HS-5 (cell line): ENCODE measurements around the gene ZBTB48.

Experiments used
- DNase-seq: peaks from one replicate; pipeline ENCODE4 v3.0.0-alpha.2; 2012; ENCODE audit warnings: low read depth

ZBTB48 gene

GRCh38 chr1:6614019-6614928 lies 34.5 kb downstream of the ZBTB48 start:
- DNase-seq: no peak

GRCh38 chr1:6614929-6615785 lies 35.4 kb downstream of the ZBTB48 start:
- no peak for DNase-seq

DNA sequence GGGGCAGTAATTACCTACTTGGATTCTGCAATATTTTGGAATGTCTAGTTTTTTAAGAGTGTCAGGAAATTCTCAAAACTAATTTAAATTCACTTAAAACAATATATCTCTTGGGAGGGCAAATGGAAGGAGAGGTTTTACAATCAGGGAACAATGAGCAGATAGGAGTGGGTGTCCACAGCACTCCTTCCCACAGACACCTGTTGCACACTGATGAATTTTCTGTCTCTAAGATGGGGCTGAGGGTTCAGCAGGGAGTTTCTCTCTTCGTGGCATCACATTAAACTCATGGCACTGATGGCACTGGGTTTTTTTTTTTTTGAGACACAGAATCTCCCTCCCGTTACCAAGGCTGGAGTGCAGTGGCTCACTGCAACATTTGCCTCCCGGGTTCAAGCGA lies 39.3 kb downstream of the ZBTB48 start:
- no peak for DNase-seq

DNA sequence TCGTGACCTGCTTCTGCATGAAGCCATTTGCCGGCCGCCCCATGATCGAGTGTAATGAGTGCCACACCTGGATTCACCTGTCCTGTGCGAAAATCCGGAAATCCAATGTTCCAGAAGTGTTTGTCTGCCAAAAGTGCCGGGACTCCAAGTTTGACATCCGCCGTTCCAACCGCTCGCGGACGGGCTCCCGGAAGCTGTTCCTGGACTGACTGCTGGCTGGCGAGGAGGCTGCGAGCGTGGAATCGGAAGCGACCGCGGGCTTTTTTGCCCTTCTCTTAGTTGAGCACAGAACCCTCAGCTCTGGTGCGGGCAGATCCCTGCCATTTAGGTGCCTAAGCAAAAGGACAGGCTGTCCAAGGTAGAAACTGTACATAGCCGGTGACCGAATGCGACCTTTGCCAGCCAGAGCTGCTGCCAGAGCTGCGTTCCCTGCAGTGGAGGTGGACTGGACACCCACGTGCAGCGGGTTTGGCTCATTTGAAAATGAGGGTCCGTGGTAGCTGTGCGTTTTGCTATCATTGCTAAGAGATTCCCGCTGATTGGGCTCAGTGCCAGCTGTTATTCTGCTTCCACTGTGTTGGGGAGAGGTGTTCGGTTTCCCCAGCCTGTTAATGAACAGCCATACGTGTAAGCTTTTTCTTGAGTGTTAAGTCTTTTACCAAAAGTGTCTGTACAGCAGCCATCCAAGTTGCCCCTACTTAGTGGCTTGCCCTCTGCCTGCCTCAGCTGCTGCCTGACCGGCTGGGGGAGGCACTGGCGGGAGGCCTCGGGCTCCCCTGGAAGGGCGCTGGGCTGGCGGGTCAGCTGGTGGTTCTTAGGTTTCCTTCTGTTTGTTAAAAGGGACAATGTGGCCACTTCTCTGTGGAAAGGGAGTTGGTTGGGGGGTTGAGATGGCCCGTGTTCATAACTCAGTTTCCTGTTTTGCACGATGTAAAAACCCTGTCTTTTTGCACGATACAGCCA lies 41.9 kb downstream of the ZBTB48 start:
- no peak for DNase-seq

- DNase-seq: no peak
Measured at GRCh38 chr1:6622396-6623152, 42.8 kb downstream of the ZBTB48 start.

DNA sequence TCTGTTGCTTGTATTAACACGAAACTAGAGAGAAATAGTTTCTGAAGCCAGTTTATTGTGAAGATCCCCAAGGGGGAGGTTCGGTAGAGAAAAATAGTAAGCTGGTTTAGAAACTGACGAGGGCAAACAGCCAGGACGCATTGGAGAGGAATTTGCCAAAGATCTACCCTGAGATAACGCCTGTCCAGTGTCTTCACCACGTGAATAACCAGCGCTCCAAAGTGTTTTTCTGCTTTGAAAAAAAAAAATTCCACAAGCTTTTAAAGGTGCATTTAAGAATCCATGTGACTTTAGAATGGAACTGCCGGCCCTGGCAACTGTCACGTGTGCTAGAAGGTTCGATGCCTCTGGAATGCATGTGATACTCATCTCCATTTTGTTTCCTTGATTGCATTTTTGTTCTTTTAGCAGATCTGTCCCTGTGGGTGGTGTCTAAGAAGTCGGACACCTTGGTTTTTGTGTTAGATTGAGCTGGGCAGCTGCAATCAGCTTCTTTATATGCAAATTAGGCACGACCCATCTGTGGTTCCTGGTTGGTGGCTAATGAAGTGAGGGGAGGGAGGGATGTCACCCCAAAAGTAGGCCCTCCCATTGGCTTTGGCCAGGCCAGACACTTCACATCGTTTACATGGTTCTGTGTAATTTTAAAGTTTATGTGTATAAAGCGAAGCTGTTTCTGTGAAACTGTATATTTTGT lies 43.6 kb downstream of the ZBTB48 start:
- DNase-seq: no peak

DNA sequence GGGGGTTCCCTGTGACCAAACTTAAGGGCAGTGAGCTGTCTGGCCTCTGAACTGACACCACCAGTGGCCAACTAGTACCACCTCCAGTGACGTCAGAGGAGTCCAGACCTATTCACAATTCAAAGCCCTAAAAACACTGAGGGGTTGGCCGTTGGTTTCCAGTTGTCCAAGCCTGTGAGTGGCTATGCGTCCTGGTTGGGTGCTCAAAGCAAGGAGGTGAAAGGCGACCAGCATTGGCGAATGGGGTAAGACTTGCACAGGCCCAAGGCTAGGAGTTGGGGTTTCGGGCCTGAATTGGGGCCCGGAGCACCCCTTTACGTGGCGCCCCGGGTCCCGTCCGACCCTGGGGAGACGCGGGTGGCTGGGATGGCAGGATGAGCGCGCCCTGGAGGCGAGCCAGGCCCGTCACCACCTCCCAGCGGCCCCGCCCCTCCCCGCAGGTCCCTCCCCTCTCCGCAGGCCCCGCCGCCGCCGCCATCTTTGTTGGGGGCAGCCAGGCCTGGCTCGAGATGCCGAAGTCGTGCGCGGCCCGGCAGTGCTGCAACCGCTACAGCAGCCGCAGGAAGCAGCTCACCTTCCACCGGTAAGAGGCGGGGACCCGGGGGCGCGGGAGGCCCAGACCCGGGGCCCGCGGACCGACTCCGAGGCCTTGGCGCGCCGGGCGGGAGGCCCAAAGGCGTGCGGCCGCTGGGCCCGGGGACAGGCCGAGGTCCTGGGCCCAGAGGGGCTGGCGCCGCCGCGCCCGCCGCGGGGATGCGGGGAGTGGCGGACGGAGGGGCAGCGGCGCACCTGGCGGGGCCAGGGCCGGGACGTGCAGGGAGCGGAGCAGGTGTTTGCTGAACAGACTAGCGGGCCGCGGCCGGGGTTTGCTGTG lies 45.2 kb downstream of the ZBTB48 start, which contains the start of gene THAP3:
THAP3 (plus strand) TSS at position 159 of the 874 bp plus-strand sequence; CDS start at position 510, 351 bp downstream.
- DNase-seq: no peak

DNA sequence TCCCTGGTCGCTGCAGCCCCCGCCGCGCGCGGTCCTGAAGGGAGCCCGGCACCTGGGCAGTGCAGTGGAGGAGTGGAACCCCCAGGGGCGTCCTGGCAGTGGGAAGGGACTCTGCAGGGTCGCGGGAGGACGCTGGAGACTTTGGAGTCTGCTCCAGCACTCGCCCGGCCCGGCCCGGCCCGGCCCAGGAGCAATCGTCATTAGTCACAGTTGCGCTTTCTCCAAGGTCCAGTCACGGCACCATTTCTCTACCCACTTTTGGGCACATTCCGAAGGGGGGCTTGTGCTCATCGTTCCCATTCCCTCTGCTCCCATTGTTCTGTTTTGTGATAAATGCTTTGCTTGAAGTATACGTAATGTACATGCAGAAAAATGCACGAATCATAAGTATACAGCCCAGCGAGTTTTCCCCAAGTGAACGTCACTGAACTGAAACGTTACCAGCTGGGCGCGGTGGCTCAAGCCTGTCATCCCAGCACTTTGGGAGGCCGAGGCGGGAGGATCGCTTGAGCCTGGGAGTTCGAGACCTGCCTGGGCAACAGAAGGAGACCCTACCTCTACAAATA lies 45.9 kb downstream of the ZBTB48 start:
- DNase-seq: no peak

GRCh38 chr1:6627031-6627430 lies 47.2 kb downstream of the ZBTB48 start:
- no peak for DNase-seq

DNA sequence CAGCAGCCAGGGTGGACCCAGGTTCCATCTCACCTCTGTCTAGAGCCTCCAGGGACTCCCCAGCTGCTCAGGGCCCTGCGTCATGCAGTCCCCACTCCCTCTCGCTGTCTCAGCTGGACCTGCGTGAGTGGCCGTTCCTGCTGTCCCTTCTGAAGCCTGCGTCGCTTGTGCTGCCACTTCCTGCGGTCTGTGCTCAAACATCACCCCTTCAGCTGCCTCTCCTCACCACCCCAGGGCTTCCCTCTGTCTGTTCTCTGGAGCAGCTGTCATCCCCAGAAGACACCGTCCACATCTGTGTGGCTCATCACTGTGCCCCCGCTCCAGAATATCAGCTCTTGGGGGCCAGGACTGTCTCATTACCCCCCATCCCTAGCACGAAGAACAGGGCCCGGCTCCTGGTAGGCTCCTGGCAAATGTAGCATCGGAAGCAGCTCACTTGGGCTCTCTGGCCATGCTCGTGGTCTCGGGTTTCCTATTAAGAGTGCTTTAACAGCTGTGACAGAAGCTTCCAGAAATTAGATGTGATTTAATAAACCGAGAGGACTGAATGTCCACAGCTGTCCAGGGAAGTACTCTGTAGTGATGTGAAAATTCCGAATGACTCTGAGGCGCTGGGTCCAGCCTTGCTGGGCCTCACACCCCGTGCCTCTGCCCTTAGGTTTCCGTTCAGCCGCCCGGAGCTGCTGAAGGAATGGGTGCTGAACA lies 48.2 kb downstream of the ZBTB48 start:
- DNase-seq: no peak

DNA sequence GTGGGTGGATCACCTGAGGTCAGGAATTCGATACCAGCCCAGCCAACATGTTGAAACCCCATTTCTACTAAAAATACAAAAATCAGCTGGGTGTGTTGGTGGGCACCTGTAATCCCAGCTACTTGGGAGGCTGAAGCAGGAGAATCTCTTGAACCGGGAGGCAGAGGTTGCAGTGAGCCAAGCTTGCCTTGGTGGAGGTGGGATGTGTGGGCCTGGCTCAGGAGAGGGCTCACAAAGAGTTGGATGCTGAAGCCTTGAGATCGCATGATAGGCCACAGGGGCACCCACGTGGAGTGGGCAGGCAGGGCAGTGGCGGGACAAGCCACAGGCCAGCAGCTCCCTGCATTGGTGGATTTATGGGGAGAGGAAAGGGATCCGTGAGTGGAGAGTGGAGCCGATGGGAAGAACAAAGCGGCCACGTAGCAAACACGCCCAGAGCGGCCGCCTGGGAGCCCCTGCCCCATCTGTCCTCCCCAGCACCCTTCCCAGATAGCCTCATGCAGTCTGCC lies 49.2 kb downstream of the ZBTB48 start:
- no peak for DNase-seq

DNA sequence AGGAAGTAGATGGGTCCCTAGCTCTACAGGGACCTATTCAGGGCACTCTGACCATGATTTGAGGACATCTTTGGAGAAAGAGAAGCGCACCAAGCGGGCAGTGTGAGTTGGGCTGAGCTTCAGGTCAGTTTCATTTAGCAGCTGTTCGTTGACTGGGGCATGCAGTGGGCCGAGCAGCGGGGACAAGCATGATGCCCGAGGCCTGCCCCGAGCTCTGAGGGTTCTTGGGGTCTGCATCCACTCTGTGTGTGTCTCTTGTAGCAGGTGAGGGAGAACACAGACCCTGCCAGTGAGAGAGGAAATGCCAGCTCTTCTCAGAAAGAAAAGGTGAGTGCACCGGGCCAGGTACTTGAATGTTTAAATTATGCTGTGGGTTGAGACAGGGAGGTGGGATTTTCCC lies 50.2 kb downstream of the ZBTB48 start:
- DNase-seq: no peak

DNA sequence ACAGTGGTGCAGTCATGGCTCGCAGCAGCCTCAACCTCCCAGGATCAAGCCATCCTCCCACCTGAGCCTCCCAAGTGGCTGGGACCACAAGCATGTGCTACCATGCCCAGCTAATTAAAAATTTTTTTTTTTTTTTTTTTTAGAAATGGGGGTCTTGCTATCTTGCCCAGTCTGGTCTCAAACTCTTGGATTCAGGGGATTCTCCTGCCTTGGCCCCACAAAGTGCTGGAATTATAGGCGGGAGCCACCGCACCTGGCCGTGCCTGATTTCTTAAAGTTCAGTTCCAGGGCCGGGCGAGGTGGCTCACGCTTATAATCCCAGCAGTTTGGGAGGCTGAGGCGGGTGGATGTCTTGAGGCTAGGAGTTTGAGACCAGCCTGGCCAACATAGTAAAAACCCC lies 51.3 kb downstream of the ZBTB48 start:
- no peak for DNase-seq

DNA sequence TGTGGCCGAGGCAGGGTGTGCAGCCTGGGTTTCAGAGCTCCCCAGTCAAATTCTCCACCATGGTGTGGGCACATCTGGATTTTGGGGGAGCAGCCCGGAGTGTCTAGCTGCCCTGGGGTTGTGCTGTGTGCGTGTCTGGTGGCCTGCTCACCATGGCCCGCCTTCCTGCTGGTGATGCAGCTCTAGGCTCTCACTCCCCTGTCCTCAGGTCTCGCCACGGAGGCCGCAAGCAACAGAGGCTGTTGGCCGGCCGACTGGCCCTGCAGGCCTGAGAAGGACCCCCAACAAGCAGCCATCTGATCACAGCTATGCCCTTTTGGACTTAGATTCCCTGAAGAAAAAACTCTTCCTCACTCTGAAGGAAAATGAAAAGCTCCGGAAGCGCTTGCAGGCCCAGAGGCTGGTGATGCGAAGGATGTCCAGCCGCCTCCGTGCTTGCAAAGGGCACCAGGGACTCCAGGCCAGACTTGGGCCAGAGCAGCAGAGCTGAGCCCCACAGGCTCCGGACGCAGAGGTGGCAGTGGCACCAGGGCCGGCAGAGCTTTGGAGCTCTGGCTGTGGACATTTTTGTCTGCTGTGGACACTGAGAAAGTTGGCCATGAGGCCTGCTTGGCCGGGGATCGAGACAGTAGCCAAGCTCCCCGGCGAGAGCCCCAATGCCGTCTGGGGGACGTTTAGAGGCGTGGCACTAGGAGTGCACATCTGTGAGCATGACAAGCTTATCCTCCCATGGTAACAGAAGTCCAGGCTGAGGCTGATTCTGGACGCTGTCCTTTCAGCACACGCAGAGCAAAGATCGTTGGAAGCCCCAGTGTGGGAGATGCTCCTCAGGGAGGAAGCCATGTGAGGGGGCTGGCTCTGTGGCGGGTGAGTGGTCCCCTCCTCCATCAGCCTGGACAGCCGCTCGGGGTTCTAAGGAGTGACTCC lies 53.1 kb downstream of the ZBTB48 start:
- DNase-seq: no peak

DNA sequence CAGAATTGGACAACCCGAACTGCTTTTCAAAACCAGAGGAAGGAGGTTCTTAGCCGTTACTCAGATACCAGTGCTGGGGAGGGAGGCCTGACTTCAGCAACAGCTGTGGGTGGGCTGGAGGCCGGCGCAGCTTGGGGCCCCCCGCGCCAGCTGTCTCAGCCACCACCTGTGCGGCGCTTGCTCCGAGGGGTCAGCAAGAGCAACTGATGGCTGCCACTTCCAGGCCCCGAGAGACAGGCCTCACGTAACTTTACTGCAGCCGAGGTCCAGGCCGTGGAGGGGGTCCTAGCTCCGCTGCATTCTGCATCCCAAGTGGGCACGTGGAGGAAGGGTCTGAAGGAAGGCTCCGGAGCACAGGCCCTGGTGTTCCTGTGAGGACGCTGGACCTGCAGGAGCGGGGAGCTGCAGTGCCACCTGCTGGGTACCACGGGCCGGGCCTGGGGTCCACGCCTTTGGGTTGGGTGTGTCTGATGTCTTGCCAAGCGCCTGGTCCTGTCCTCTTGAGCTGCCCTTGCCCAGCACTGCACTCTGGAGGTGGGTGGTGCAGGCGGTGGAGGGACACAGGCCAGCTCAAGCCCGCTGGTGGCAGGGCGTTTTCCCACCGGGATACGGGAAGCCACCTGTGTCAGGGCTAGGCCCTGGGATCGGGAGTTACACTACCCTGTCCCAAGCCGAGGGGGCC lies 54.7 kb downstream of the ZBTB48 start:
- no peak for DNase-seq

- DNase-seq: no peak
Measured at GRCh38 chr1:6635161-6635909, 55.5 kb downstream of the ZBTB48 start.
